Pancreas (tissue), 10 donors: Measurements from ENCODE around the gene NOTCH3. TPM values are rescaled to one million over a fixed set of nuclear protein-coding genes. Genes with fewer than 3 reads are reported as not detected.

ENCODE experiments used
- ATAC-seq, 4 donors: fragments of 200-7000 bp; cut with Tn5 transposase; one replicate each; pipeline versions ENCODE4 v1.8.0 to v1.9.1; 2020; ENCODE audit warnings: mild to moderate bottlenecking in 4 of 4, moderate library complexity in 4 of 4
- DNase-seq, 6 donors: peaks; one replicate each; pipeline ENCODE4 v3.0.0-alpha.2; 2020
- FAIRE-seq: peaks from 2 replicates; lab custom pipeline; 2012; peaks lifted over from hg19 to GRCh38; lab: Jason Lieb, UNC
- H3K27ac ChIP-seq, 4 donors: fragments of 200-600 bp; sonication (generic); 1 replicate in 3 of 4; 2 replicates in 1 of 4; pipeline versions ENCODE4 v1.5.0 to v1.8.0; 2020
- H3K27me3 ChIP-seq, 4 donors: fragments of 200-600 bp; one replicate each; pipeline ENCODE4 v1.8.0; 2021
- H3K36me3 ChIP-seq, 3 donors: fragments of 200-600 bp; sonication (generic) in 1 of 3; one replicate each; pipeline versions ENCODE4 v1.5.0 to v1.8.0; 2020 to 2021
- H3K4me1 ChIP-seq, 3 donors: fragments of 200-600 bp; one replicate each; pipeline ENCODE4 v1.8.0; 2021
- H3K4me3 ChIP-seq, 4 donors: fragments of 200-600 bp; sonication (generic) in 2 of 4; one replicate each; pipeline versions ENCODE4 v1.5.0 to v1.8.0; 2020 to 2021
- H3K9me3 ChIP-seq, 4 donors: fragments of 200-600 bp; one replicate each; pipeline ENCODE4 v1.8.0; 2021
- CTCF ChIP-seq, 4 donors: fragments of 200-600 bp; sonication (generic) in 3 of 4; IDR thresholded peaks; one replicate each; pipeline versions ENCODE4 v1.5.0 to v1.8.0; 2021; ENCODE audit warnings: antibody characterized with exemption in 4 of 4
- WGBS, 2 donors: extraction: QIAGEN DNeasy Blood & Tissue Kit; methylation state at CpG; one replicate each; pipeline ENCODE4 v1.1.7; 2013; 5-methylcytosine and 5-hydroxymethylcytosine counted together
- intact Hi-C, 3 donors: fragments of 100-400 bp; cut with DNase I; formaldehyde crosslinking; loops; one replicate each; pipeline versions ENCODE4 v1.11.1 to v1.14.2; 2022
- microRNA-seq, 2 donors: library from miRNA; unstranded; fragments of <30 nt; microRNA quantifications; one replicate each; pipeline versions ENCODE4 to v1.1.0, GENCODE V29; 2019 to 2020
- polyA plus RNA-seq, 2 donors: library from polyadenylated mRNA; stranded (reverse); fragments of 200-250 nt; gene quantifications; one replicate each; pipeline ENCODE4 v1.2.3, GENCODE V29; 2013
- total RNA-seq, 6 donors: library from RNA; stranded (reverse); fragmentation: NEBNext Ultra II Directional in 4 of 6; extraction: Animal tissue kit (Norgen Biotek cat#: 25700) in 4 of 6; gene quantifications; one replicate each; pipeline versions ENCODE4 v1.2.1 to v1.2.4, GENCODE V29; 2021 to 2023
- donor health status: healthy with polysubstance abuse.
- donor health status: DM: no; HTN: no; CAD: no; lungs with moderate emphysema.
- donor health status: DM: no; HTN: no; CAD: no.
- donor health status: control.
- donor health status: control.
- donor health status: Bipolar disorder and iron deficiency.
- donor health status: DM: yes; HTN: yes; CAD: no.
- donor health status: DM: no; HTN: no; CAD: no.
- donor health status: DM: no; HTN: no; CAD: no.
- donor health status: DM: yes; HTN: yes; CAD: no.

The NOTCH3 gene
- total and polyA plus RNA-seq, 8 donors, result 7.3 to 29.4 (median 11.6) TPM

- Histone ChIP-seq H3K36me3 (peaks cover 0 to 12% (median 10%) of the 10 kb centered on the region in 3 donors), H3K27ac (no peak overlapping the region), H3K4me1 (no peaks in the 10 kb centered on the region), H3K27me3 (no peaks in the 10 kb centered on the region), H3K4me3 (no peak overlapping the region), H3K9me3 (no peaks in the 10 kb centered on the region)
- 90% methylated on average over 11 of the region's 11 CpGs for WGBS, 2 donors
- DNase-seq, result no peak
- intact Hi-C loops, result no loop called here
- peak in 2 of 4 donors; percentile 13 to 15 for ATAC-seq
- no peak for FAIRE-seq
- no peak for TF ChIP-seq CTCF (IDR thresholded peaks at IDR 0.05)
These were observed 88.4 kb downstream of the NOTCH3 start for GRCh38 chr19:15112385-15112784.

- Histone ChIP-seq H3K27me3 (no peaks in the 10 kb centered on the region), H3K4me3 (no peak overlapping the region), H3K27ac (no peak overlapping the region), H3K4me1 (no peaks in the 10 kb centered on the region), H3K9me3 (no peaks in the 10 kb centered on the region), H3K36me3 (peaks cover 0 to 12% (median 5%) of the 10 kb centered on the region in 3 donors)
- ATAC-seq (no peak), DNase-seq (no peak), FAIRE-seq (no peak)
- intact Hi-C loops, result no loop called here
- 83 to 95% methylated on average over 1 of the region's 1 CpG for WGBS, 2 donors
- no peak for TF ChIP-seq CTCF (IDR thresholded peaks at IDR 0.05)
These were observed 89.0 kb downstream of the NOTCH3 start for GRCh38 chr19:15111758-15112157.

DNA sequence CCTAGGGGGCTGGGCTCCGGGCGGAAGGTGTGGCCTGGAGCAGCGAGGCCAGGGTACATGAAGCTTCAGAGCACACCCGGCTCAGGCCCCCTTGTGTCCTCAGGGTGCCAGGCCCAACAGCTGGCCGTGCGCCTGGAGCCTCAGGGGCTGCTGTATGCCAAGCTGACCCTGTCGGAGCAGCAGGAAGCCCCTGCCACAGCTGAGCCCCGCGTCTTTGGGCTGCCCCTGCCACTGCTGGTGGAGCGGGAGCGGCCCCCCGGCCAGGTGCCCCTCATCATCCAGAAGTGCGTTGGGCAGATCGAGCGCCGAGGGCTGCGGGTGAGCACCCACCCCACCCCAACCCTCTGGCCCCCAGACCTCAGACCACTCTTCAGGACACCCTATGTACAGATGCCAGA is 90.4 kb downstream of the NOTCH3 start:
- Histone ChIP-seq H3K4me1 (no peaks in the 10 kb centered on the region), H3K4me3 (no peak overlapping the region), H3K27ac (no peak overlapping the region), H3K9me3 (no peaks in the 10 kb centered on the region), H3K27me3 (no peaks in the 10 kb centered on the region), H3K36me3 (peaks cover 0 to 1% (median 0%) of the 10 kb centered on the region in 3 donors)
- FAIRE-seq (no peak), DNase-seq (no peak), ATAC-seq (no peak)
- WGBS, 2 donors, result 91 to 99% methylated on average over 14 to 17 of the region's 17 CpGs
- no peak for TF ChIP-seq CTCF (IDR thresholded peaks at IDR 0.05)
- intact Hi-C loops, result no loop called here

DNA sequence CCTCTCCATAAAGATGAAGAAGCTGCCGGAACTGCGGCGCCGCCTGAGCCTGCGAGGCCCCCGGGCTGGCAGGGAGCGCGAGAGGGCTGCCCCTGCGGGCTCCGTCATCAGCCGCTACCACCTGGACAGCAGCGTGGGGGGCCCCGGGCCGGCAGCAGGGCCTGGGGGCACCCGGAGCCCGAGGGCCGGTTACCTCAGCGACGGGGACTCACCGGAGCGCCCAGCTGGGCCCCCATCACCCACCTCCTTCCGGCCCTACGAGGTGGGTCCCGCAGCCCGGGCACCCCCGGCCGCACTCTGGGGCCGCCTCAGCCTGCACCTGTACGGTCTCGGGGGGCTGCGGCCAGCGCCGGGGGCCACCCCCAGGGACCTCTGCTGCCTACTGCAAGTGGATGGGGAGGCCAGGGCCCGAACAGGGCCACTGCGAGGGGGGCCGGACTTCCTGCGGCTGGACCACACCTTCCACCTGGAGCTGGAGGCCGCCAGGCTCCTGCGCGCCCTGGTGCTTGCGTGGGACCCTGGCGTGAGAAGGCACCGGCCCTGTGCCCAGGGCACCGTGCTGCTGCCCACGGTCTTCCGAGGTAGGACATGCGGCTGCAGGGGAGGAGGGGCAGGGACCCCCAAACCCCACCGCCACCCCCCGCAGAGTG is 90.9 kb downstream of the NOTCH3 start:
- Histone ChIP-seq H3K9me3 (no peaks in the 10 kb centered on the region), H3K4me1 (no peaks in the 10 kb centered on the region), H3K27ac (no peak overlapping the region), H3K4me3 (no peak overlapping the region), H3K27me3 (no peaks in the 10 kb centered on the region), H3K36me3 (no peaks in the 10 kb centered on the region)
- no peak for TF ChIP-seq CTCF (IDR thresholded peaks at IDR 0.05)
- DNase-seq (peak in 1 of 6 donors; percentile 75), FAIRE-seq (no peak), ATAC-seq (no peak)
- WGBS, 2 donors, result 87 to 89% methylated on average over 39 to 49 of the region's 49 CpGs
- intact Hi-C loops, result no loop called here

Small RNA genes within 50 kb of the gene (microRNA-seq; reads per million reads assigned to microRNA genes)
- 0.29 to 0.39 reads per million in 2 donors for gene MIR6795

Other genes starting within 250 kb of the NOTCH3 start
- gene SLC1A6, start 221.1 kb downstream of the NOTCH3 start, total RNA-seq, result under 1 TPM in 2 of 6 donors, not detected in 4; 0.15 to 0.38 TPM
- under 1 TPM in 1 of 2 donors, not detected in 1; 0.23 TPM for gene SLC1A6, start 221.1 kb downstream of the NOTCH3 start, polyA plus RNA-seq
- gene CASP14, start 151.5 kb downstream of the NOTCH3 start, total RNA-seq, result under 1 TPM in 3 of 6 donors, not detected in 3; 0.14 to 0.25 (median 0.14) TPM
- gene CASP14, start 151.5 kb downstream of the NOTCH3 start, polyA plus RNA-seq, result under 1 TPM; 0.04 to 0.73 TPM
- not detected for gene OR1I1, start 118.8 kb downstream of the NOTCH3 start, total RNA-seq
- not detected for gene OR1I1, start 118.8 kb downstream of the NOTCH3 start, polyA plus RNA-seq
- 1 to 10 TPM; 2.5 to 5.2 (median 3.3) TPM for gene SYDE1, start 93.6 kb downstream of the NOTCH3 start, total RNA-seq
- 1 to 10 TPM; 5.8 to 6.1 TPM for gene SYDE1, start 93.6 kb downstream of the NOTCH3 start, polyA plus RNA-seq
- gene EPHX3, start 31.5 kb upstream of the NOTCH3 start, total RNA-seq, result under 1 TPM in 4 of 6 donors, not detected in 2; 0.09 to 0.59 (median 0.17) TPM
- under 1 TPM in 1 of 2 donors, not detected in 1; 0.16 TPM for gene EPHX3, start 31.5 kb upstream of the NOTCH3 start, polyA plus RNA-seq
- gene BRD4, start 131.5 kb upstream of the NOTCH3 start, total RNA-seq, result 10 to 100 TPM; 36.2 to 53.3 (median 39.9) TPM
- gene BRD4, start 131.5 kb upstream of the NOTCH3 start, polyA plus RNA-seq, result 10 to 100 TPM; 16.9 to 41.2 TPM
- gene AKAP8, start 178.8 kb upstream of the NOTCH3 start, total RNA-seq, result 10 to 100 TPM; 14.7 to 23.1 (median 16.5) TPM
- gene AKAP8, start 178.8 kb upstream of the NOTCH3 start, polyA plus RNA-seq, result 10 to 100 TPM; 23.5 to 25.9 TPM
- gene AKAP8L, start 218.0 kb upstream of the NOTCH3 start, total RNA-seq, result 10 to 100 TPM; 32.7 to 74.8 (median 47.7) TPM
- gene AKAP8L, start 218.0 kb upstream of the NOTCH3 start, polyA plus RNA-seq, result 100 to 1,000 TPM; 167 to 239 TPM
- gene WIZ, start 249.0 kb upstream of the NOTCH3 start, total RNA-seq, result 10 to 100 TPM; 11.0 to 20.7 (median 15.7) TPM
- gene WIZ, start 249.0 kb upstream of the NOTCH3 start, polyA plus RNA-seq, result 10 to 100 TPM; 15.5 to 23.2 TPM